HG03060 (cell line): ENCODE measurements around the gene THBS2.
"Not testable (repeated sequence)": the region's sequence is repeated elsewhere in the genome, so short reads cannot be mapped to it uniquely, and the experiment has no call there.

Source experiments
- ATAC-seq: cut with Tn5 transposase; IDR thresholded peaks from one replicate; pipeline ENCODE4 v1.9.1; 2021; ENCODE audit warnings: low read depth, moderate number of reproducible peaks; ENCODE audit not compliant: unreplicated experiment

Gene THBS2

GRCh38 chr6:169273511-169273910 lies 19.9 kb upstream of the THBS2 start:
- ATAC-seq, result no peak

- no peak for ATAC-seq
Observed at GRCh38 chr6:169271877-169272216, 18.2 kb upstream of the THBS2 start.

- ATAC-seq, result no peak
Observed at GRCh38 chr6:169271158-169271876, 17.7 kb upstream of the THBS2 start.

- ATAC-seq, result not testable (repeated sequence)
Observed at GRCh38 chr6:169270077-169270380, 16.4 kb upstream of the THBS2 start.

- no peak for ATAC-seq
Observed at GRCh38 chr6:169269180-169270076, 15.8 kb upstream of the THBS2 start.

GRCh38 chr6:169268276-169268675 lies 14.6 kb upstream of the THBS2 start:
- no peak for ATAC-seq

DNA sequence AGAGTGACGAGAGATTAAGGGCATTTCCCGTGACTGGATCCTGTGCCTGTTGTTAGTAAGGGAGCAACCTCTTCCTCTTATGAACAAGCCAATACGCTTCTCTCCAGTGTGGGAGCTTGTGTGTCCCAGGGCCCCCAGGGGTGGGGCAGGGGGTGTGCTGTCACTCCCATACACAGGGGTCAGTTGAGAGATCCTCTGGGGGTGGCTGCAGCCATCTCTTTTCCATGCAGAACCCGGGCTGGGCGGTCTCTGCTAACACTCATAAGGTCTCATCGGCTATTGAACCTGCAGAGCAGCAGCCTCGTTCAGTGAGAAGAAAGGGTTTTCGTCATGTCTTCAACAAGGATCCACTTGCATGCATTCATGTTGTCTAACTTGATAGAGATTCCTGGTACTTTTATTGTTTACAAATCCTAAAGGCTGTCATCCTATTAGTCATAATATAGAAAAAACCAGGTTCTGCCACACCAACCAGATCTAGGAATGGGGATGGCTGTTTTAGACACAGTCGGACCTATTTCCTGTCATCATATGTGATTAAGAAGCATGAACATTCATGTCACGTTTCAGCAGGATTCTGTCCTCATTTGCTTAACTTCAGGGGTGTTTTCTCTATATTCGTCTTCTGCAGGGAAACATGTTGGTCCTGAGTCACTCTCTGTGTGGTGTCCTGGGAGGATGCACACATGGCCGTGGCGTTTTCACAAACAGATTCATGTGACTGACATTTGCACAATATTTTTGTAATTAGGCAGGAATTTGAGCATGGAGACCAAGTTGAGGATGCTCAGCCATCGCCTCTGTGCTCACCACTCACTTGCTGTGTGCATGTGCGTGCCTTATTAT lies 13.3 kb upstream of the THBS2 start:
- ATAC-seq, result no peak

DNA sequence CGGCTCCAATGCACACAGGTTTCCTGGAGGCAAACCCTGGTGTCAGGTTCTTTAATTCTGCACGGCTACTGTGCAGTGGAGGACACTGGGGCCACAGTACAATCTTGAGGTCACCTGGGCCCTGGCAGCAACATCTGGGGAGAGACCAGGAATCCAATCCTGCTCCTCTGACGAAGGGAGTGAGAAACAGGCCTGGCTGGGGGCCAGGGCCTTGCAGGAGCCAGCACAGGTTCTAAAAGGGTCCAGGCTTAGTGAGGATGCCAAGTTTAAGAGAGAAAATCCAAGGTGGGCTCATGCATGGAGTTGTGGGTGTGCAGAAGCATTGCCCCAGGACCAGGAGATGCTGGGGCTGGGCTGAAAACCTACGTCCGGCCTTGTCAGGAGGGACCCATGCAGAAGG lies 12.6 kb upstream of the THBS2 start:
- ATAC-seq, result no peak

DNA sequence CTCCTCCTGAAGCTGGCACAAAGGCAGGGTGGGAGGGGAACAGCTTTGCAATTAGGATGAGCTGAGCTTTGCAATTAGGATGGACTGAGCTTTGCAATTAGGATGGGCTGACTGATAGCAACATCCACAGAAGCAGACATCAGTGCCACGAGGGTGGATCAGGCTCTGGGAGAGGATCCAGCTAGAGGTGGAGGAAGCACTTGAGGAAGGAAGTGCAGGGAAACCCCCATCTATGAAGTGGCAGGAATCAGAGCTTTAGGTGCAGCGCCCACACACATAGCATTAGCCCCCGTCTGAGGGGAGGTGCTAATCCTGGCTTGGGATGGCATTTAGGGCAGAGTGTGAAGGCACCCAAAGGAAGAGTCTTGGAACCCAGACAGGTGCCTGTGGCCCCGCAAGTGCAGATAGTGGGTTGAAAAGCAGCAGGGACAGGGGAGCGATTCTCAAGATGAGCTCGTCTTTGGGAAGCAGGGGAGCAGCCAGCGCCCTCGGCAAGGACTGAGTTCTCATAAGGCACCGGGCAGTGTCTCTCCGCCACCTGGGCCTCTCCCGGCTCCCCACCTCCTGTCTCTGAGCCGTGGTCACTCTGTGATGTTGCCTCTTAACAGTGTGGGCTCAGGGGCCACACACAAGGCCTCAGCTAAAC lies 12.0 kb upstream of the THBS2 start:
- ATAC-seq, result no peak

DNA sequence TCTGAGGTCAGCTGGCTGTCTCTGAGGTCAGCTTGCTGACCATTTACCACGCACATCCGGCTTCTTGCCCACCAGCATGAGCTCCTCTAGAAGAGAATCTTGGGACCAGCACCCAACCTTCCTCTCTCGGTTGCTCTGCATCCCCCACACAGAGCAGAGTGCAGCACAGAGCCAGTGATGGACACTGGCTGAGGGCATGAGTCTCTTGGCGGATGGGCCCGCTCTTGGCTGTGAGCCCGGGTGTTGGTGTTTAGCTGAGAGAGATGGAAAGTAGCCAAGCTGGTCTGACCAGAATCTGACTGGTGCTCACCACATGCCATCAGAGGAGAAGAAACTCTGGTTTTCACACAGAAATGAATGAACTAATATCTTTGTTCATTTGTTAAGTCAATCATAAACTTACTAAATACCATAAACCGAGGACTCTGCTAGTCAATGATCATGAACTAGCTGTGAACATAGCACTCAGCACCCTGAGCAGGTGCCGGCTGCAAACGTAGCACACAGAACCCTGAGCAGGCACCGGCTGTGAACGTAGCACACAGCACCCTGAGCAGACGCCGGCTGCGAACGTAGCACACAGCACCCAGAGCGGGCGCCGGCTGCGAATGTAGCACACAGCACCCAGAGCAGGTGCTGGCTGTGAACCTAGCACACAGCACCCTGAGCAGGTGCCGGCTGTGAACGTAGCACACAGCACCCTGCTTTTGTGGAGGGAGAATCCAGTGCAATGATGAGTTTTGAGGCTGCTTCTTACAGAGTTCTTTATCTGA lies 10.4 kb upstream of the THBS2 start:
- ATAC-seq, result no peak

GRCh38 chr6:169263374-169263773 lies 9.7 kb upstream of the THBS2 start:
- no peak for ATAC-seq

GRCh38 chr6:169262602-169263001 lies 9.0 kb upstream of the THBS2 start:
- not testable (repeated sequence) for ATAC-seq

DNA sequence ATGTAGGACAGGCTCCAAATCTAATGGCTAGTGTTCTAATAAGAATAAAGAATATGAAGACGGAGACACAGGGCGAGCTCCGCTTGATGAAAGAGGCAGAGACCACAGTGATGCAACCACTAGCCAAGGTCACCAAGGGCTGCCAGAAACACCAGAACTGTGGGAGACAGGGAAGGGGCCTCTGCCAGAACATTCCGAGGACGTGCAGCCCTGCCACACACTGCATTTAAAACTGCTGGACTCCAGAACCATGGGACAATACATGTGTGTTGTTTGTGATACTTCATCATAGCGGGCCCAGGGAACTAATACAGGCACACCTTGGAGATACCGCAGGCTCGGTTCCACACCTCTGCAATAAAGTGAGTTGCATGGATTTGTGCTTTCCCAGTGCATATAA lies 2.9 kb upstream of the THBS2 start:
- no peak for ATAC-seq

DNA sequence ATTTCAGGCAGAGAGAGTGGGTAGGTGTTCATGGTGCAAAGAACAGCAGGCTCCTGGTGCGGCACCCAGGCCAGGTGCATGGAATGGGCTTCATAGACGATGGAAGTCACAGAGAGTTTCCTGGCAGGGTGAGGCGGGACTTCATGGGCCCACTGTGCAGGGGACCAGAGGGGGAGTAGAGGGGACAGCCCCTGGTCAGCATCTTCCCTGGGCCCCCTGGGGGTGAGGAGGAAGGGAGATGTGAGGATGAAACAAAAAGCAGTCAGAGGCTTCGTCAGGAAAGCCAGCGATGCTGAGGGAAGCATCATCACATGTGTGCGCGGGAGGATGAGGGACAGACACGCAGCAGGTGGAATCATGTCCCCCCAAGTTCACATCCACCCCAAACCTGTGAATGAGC lies 2.4 kb upstream of the THBS2 start:
- ATAC-seq, result no peak

DNA sequence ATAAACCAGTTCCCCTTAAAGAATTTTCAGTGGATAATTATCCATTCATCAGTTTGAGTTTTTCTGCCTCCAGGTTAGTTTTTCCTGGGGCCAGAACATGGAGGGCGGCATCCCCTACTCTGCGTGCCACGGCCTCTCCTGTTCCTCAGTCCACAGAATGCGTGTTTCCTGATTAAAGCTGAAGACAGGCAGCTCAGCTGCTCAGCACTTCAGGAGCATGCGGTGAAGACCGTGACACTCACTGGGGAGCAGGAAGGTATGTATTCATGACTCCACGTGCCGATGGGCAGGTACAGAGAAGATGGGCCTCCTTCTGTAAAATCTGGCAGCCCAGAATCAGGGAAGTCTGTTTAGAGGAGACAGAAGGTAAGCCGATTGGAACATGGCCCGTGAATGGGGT lies 2.0 kb upstream of the THBS2 start:
- ATAC-seq, result no peak

DNA sequence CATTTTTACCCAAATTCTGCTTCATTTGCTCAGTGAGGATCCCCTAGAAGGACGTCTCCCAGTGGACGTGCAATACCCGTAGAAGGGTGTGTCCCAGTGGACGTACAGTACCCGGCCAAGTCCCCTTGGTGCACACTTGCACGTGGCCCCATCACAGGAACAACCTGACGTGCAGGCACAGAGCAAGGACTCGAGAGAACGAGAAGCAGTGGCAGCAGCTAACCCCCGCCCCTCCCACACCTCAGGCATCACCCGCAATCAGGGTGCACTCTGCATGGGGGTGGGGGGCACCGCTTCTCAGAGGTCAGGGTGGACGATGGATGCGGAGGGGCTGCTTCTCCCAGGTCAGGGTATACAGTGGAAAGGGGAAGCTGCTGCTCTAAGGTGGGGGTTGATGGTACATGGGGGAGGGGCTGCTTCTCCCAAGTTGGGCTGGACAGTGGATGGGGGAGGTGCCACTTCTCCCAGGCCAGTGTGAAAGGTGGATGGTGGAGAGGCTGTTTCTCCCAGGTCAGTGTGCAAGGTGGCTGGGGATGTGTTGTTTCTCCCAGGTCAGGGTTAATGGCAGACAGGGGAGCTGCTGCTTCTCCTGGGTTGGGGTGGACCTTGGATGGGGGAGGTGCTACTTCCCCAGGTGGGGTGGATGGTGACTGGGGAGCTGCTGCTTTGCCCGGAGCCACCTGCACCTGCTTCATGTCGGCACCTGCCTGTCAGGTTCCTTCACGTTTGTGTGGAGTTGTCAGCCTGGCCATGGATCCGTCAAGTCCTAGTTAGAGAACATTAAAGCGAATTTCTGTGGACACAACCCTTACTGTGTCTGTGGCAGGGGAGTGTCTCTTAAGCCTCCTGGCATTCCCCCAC lies 1.0 kb upstream of the THBS2 start:
- ATAC-seq, result no peak

- ATAC-seq, result no peak
Observed at GRCh38 chr6:169252505-169253189, 999 bp downstream of the THBS2 start.

DNA sequence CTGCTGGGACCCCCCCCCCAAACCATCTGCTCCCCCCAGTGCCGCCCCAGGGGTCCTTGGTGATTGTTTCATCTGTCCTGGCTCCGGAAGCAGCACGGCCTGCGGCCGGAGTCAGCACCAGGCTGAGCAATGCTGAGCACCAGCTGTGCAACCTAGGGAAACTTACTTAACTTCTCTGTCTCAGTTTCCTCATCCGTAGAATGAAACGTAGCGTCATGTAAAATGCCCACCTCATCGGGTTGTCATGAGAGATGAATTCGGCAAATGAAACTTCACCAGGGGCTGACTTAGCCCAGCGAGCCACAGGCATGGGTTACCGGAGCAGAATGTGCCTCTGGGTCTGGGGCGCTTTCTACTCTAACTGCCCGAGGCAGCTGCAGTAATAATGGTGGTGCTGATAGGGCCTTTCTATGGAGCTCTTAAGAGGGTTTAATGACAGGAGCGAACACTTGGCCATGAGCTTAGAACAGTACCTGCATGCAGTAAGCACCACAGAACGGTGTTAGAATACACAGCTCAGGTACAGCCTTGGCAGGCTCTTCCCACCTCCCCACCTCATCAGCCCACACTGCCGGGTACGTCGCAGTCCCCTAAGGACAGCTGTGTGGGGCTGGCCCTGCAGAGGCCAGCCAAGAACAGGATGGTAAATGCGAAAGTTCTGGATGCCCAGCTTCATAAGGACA lies 1.7 kb downstream of the THBS2 start:
- ATAC-seq, result no peak
